Suprapubic skin (tissue), 4 donors: ENCODE measurements around the gene FAM83F. TPM values are rescaled to one million over a fixed set of nuclear protein-coding genes. Genes with fewer than 3 reads are reported as not detected.

ENCODE experiments used
- DNase-seq, 2 donors: peaks; one replicate each; pipeline ENCODE4 v3.0.0-alpha.2; 2019; ENCODE audit warnings: low spot score in 2 of 2
- H3K27ac ChIP-seq: fragments of 200-600 bp; sonication (generic); one replicate; pipeline ENCODE4 v1.5.1; 2019
- H3K27me3 ChIP-seq: fragments of 200-600 bp; sonication (generic); one replicate; pipeline ENCODE4 v1.5.1; 2019
- H3K36me3 ChIP-seq: fragments of 200-600 bp; sonication (generic); one replicate; pipeline ENCODE4 v1.5.1; 2019
- H3K4me1 ChIP-seq: fragments of 200-600 bp; sonication (generic); one replicate; pipeline ENCODE4 v1.5.1; 2019
- H3K4me3 ChIP-seq: fragments of 200-600 bp; sonication (generic); one replicate; pipeline ENCODE4 v1.5.1; 2019; ENCODE audit warnings: mild to moderate bottlenecking
- H3K9me3 ChIP-seq: fragments of 200-600 bp; sonication (generic); one replicate; pipeline ENCODE4 v1.5.1; 2019
- EP300 ChIP-seq: sonication (generic); formaldehyde crosslinking; IDR thresholded peaks from one replicate; pipeline ENCODE4 v1.6.1; 2017; ENCODE audit warnings: antibody characterized with exemption
- POLR2A ChIP-seq, 2 donors: fragments of 450-650 bp; IDR thresholded peaks; one replicate each; pipeline ENCODE4 v1.6.1; 2017; ENCODE audit warnings: antibody characterized with exemption in 2 of 2, mild to moderate bottlenecking in 2 of 2, moderate library complexity in 2 of 2
- POLR2AphosphoS5 ChIP-seq, 3 donors: sonication (generic); formaldehyde crosslinking; IDR thresholded peaks; one replicate each; pipeline ENCODE4 v1.6.1; 2017; ENCODE audit warnings: antibody characterized with exemption in 3 of 3
- WGBS: methylation state at CpG from one replicate; pipeline ENCODE4 v1.1.5; 2018; 5-methylcytosine and 5-hydroxymethylcytosine counted together
- total RNA-seq, 4 donors: library from RNA; depleted of rRNA; stranded (reverse); fragments of >200 nt; gene quantifications; one replicate each; pipeline ENCODE4 v1.1.0, GENCODE V29; 2016
- TF ChIP-seq, protein P1 (sequence below), 2 donors: fragments of 200-600 bp in 1 of 2; fragments of 450-650 bp in 1 of 2; sonication (generic) in 1 of 2; IDR thresholded peaks; one replicate each; pipeline ENCODE4 v1.5.1; 2016 to 2019; ENCODE audit warnings: antibody characterized with exemption in 2 of 2, mild to moderate bottlenecking in 1 of 2, moderate library complexity in 1 of 2

Gene FAM83F
- total RNA-seq, 4 donors from 2014 or later: 54.5 to 78.1 (median 69.3) TPM

DNA sequence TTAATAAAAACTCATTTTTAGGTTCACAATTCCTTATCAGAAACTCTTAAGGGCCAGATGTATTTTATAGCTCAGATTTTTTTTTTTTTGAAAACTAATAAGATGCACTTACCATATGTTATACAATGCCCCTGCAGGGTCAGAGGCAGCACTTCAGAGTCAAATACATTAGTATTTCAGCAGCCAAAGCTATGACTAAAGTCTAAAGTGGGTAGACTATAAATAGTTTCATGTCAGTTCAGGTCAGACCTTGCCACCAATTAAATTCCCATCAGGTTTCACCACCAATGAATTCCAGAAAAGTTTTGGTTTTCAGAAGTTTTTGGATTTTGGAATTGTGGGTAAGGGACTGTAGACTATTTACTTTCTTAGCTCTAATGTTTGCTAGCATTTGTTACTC is 75.9 kb downstream of the FAM83F start:
- Histone ChIP-seq H3K4me1 (peaks cover 7% of the 10 kb centered on the region), H3K27ac (no peak overlapping the region), H3K36me3 (no peaks in the 10 kb centered on the region), H3K9me3 (no peaks in the 10 kb centered on the region), H3K27me3 (no peaks in the 10 kb centered on the region), H3K4me3 (no peak overlapping the region)
- TF ChIP-seq EP300: no peak
- TF ChIP-seq, protein P1, sequence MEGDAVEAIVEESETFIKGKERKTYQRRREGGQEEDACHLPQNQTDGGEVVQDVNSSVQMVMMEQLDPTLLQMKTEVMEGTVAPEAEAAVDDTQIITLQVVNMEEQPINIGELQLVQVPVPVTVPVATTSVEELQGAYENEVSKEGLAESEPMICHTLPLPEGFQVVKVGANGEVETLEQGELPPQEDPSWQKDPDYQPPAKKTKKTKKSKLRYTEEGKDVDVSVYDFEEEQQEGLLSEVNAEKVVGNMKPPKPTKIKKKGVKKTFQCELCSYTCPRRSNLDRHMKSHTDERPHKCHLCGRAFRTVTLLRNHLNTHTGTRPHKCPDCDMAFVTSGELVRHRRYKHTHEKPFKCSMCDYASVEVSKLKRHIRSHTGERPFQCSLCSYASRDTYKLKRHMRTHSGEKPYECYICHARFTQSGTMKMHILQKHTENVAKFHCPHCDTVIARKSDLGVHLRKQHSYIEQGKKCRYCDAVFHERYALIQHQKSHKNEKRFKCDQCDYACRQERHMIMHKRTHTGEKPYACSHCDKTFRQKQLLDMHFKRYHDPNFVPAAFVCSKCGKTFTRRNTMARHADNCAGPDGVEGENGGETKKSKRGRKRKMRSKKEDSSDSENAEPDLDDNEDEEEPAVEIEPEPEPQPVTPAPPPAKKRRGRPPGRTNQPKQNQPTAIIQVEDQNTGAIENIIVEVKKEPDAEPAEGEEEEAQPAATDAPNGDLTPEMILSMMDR (IDR thresholded peaks at IDR 0.05): no peak
- no peak for TF ChIP-seq POLR2AphosphoS5 (IDR thresholded peaks at IDR 0.05)
- no peak for TF ChIP-seq POLR2A (IDR thresholded peaks at IDR 0.05)
- no peak for DNase-seq

DNA sequence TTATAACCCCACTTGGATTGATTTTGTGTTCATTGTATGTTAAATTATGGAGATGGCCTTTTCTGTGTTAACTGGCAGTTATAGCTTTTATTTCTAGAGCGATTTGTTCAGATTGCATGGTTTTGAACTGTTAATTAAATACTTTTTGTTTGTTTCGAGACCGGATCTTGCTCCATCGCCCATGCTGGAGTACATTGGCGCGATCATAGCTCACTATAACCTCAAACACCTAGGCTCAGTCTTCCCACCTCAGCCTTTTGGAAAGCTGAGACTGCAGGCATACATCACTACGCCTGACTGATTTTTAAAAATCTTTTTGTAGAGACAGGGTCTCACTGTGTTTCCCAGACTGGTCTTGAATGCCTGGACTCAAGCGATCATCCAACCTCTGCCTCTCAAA is 77.0 kb downstream of the FAM83F start:
- no peak for DNase-seq
- TF ChIP-seq EP300 (no peak), POLR2A (IDR thresholded peaks at IDR 0.05) (no peak)
- TF ChIP-seq, protein P1 (IDR thresholded peaks at IDR 0.05): no peak
- Histone ChIP-seq H3K4me1 (peaks cover 7% of the 10 kb centered on the region), H3K27me3 (no peaks in the 10 kb centered on the region), H3K9me3 (no peaks in the 10 kb centered on the region), H3K36me3 (no peaks in the 10 kb centered on the region), H3K4me3 (no peak overlapping the region), H3K27ac (no peak overlapping the region)
- WGBS: 97% methylated on average over 8 of the region's 8 CpGs

DNA sequence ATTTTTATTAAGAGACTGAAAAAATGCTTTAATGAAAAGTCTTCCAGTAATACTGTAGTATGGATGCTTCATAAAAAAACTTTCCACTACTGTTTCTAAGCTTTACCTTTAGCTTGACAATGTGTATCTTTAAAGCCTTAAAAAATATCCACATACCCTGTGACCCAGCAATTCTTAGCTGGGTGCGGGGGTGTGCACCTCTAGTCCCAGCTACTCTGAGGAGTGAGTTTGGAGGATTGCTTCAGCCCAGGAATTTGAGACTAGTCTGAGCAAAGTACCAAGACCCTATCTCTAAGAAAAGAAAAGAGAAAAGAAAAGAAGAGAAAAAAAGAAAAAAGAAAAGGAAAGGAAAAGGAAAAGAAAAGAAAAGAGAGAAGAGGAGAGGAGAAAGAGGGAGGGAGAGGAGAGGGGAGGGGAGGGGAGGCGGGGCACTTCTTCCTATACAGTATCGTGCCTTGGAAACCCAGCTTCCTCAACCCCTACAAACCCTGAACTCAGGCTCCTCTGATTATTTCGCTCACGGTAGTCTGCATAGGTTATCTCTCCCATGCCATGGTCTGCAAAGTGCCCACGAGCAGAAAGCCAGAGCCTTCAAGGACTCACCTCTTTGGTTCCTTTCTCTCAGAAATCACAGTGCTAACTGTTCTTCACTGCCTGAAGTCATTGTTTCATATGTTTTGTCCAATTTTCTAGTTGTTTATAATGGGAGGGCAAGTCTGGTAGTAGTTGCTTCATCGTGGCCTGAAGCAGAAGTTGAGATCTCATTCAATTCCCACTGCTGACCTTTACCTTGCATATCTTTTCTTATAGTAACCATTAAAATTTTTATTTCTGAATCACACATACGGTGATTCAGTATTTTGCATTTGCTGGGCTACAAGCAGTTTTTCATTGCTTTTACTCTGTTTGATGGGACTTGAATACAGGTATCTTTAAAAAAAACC is 82.2 kb downstream of the FAM83F start:
- Histone ChIP-seq H3K9me3 (no peaks in the 10 kb centered on the region), H3K4me3 (no peak overlapping the region), H3K27me3 (no peaks in the 10 kb centered on the region), H3K27ac (no peak overlapping the region), H3K36me3 (no peaks in the 10 kb centered on the region), H3K4me1 (peaks cover 10% of the 10 kb centered on the region)
- DNase-seq: no peak
- TF ChIP-seq, protein P1 (IDR thresholded peaks at IDR 0.05): no peak
- TF ChIP-seq POLR2A (IDR thresholded peaks at IDR 0.05) (no peak), EP300 (no peak), POLR2AphosphoS5 (IDR thresholded peaks at IDR 0.05) (no peak)
- 68% methylated on average over 8 of the region's 8 CpGs for WGBS

DNA sequence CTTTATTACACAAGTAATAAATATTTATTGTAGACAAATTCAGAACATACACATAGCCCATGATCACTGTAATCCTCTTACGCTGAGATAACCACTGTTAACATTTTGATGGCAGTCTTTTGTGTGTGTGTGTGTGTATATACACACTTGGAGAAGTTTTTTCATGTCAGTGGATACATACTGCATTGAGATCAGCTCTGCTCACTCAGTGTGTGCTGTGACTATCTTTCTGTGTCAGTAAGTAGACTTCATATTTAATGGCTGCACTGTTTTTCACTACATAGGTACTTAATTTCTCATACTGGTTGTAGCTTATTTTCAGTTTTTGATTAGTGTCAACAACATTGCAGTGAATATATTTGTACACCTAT is 82.9 kb downstream of the FAM83F start:
- 91% methylated on average over 1 of the region's 1 CpG for WGBS
- H3K36me3 ChIP-seq: no peaks in the 10 kb centered on the region
- no peak overlapping the region for H3K27ac ChIP-seq
- DNase-seq: no peak
- H3K4me1 ChIP-seq: peaks cover 16% of the 10 kb centered on the region
- TF ChIP-seq POLR2A (IDR thresholded peaks at IDR 0.05) (no peak), EP300 (no peak), POLR2AphosphoS5 (IDR thresholded peaks at IDR 0.05) (no peak)
- TF ChIP-seq, protein P1 (IDR thresholded peaks at IDR 0.05): no peak
- no peaks in the 10 kb centered on the region for H3K27me3 ChIP-seq
- H3K9me3 ChIP-seq: no peaks in the 10 kb centered on the region
- no peak overlapping the region for H3K4me3 ChIP-seq

DNA sequence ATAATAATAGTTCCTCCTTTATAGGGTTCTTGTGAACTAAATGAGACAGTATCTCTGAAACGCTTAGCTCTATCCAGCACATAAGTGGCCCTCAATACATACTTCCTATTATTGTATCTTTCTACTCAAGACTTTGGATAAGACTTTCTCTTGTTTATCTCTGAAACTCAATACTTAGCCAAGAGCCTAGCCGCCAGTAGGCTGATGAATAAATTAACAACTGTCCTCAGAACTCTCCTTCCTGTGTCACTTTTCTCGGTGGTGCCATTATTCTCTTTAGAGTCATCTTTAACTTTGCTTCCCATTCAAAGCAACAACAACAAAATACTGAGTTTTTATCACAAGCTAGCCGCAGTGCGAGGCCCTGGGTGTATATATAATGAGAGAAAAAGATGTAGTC is 86.9 kb downstream of the FAM83F start:
- TF ChIP-seq EP300 (no peak), POLR2A (IDR thresholded peaks at IDR 0.05) (no peak), POLR2AphosphoS5 (IDR thresholded peaks at IDR 0.05) (no peak)
- TF ChIP-seq, protein P1 (IDR thresholded peaks at IDR 0.05): no peak
- WGBS: 81% methylated on average over 5 of the region's 5 CpGs
- Histone ChIP-seq H3K4me3 (no peak overlapping the region), H3K27me3 (no peaks in the 10 kb centered on the region), H3K36me3 (no peaks in the 10 kb centered on the region), H3K27ac (no peak overlapping the region), H3K4me1 (peaks cover 16% of the 10 kb centered on the region), H3K9me3 (no peaks in the 10 kb centered on the region)
- no peak for DNase-seq
